ENCODE results near the gene CLPTM1L.
A peak's percentile ranks its signal among the peaks of the same experiment; 100 is the strongest.

CLPTM1L gene

DNA sequence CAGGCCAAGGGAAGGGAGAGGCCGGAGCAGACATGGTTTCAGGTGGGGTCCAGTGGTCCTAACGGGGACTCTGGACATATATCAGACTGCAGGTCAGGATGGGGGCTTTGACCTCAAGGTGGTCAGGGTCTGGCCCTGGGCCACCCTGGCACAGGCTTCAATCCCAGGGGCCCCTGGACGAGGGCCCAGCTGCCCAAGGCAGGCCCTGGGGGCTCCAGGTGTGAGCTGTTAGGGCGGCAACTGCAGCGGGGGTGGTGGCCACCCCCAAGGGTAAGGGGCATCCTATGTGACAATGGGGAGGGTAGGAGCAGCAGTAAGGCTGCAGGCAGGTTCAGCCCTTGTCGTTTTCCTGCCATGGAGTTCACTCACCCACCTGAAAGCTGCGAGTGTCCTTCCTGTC, 45.4 kb upstream of the CLPTM1L start:
- no peak overlapping the region for H3K27ac ChIP-seq
- TF ChIP-seq, protein P1, sequence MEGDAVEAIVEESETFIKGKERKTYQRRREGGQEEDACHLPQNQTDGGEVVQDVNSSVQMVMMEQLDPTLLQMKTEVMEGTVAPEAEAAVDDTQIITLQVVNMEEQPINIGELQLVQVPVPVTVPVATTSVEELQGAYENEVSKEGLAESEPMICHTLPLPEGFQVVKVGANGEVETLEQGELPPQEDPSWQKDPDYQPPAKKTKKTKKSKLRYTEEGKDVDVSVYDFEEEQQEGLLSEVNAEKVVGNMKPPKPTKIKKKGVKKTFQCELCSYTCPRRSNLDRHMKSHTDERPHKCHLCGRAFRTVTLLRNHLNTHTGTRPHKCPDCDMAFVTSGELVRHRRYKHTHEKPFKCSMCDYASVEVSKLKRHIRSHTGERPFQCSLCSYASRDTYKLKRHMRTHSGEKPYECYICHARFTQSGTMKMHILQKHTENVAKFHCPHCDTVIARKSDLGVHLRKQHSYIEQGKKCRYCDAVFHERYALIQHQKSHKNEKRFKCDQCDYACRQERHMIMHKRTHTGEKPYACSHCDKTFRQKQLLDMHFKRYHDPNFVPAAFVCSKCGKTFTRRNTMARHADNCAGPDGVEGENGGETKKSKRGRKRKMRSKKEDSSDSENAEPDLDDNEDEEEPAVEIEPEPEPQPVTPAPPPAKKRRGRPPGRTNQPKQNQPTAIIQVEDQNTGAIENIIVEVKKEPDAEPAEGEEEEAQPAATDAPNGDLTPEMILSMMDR (conservative IDR thresholded peaks at IDR 0.05), result no peak

DNA sequence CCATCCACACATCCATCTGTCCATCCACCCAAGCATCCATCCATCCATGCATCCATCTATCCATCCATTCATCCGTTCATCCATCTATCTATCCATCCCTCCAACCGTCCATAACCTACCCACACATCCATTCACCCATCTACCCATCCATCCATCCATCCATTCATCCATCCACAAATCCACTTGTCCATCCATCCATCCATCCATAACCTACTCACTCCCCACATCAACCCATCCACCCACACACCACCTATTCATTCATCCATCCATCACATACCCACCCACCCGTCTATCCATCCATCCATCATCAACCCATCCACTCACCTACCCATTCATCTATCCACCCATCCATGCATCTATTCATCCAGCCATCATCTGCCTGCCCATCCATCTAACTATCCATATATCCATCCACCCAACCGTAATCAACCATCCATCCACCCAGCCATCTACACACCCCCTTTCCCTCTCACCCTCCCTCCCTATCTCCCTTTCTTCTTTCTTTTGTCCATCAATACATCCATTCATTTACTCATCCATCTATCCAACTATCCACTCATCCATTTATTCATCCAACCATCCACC, 43.6 kb upstream of the CLPTM1L start:
- TF ChIP-seq, protein P1 (conservative IDR thresholded peaks at IDR 0.05), result no peak
- H3K27ac ChIP-seq, result no peak overlapping the region

DNA sequence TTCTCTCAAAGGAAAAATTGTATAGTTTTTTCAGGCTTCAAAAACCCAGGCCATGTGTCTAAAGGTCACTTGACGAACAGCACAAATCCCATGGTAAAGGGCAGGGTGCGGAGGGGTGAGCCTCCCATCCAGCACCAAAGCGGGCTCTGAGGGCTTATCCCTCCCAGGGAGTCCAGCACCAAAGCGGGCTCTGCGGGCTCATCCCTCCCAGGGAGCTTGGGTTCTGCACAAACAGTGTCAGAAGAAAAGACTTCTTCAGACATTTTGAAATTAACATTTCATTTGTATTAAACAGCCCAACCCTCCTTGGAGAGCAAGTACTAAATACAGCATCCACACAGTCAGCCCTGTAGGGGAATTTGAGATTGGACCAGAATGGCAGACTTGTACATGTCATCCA, 43.0 kb upstream of the CLPTM1L start:
- TF ChIP-seq, protein P1 (conservative IDR thresholded peaks at IDR 0.05), result no peak
- H3K27ac ChIP-seq, result no peak overlapping the region

DNA sequence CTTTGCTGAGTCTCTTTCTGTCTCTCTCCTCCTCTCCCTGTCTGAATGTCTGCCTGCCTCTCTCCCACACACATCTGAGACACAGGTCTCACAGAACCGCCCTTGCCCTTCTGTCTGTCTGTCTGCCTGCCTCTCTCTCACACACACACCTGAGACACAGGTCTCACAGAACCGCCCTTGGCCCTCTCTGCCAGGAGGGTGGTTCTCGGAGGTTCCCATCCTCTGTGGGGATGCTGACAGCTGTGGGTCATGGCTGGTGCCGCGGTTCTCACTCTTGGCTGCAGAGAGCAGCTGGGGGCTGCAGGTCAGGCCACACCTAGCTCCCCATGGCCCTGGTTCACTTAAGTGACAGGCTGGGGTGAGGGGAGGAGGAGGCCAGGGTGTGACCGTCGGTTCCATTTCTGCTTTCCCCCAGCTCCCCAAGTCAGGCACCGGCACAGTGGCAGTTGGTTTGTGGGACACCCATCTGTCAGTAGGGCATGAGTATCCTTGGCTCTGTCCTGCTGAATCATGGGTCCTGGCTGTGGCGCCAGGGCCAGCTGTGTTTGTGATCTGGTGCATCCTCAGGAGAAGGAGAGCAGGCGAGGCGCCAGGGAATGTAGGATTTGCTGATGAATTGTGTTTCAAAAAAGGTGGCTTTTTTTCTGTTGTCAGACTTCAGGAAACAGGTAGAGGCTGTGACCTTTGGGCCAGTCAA, 42.3 kb upstream of the CLPTM1L start:
- TF ChIP-seq, protein P1 (conservative IDR thresholded peaks at IDR 0.05), result no peak
- peak overlapping the region; percentile 71; the same call in 1 of the 2 replicates for H3K27ac ChIP-seq

DNA sequence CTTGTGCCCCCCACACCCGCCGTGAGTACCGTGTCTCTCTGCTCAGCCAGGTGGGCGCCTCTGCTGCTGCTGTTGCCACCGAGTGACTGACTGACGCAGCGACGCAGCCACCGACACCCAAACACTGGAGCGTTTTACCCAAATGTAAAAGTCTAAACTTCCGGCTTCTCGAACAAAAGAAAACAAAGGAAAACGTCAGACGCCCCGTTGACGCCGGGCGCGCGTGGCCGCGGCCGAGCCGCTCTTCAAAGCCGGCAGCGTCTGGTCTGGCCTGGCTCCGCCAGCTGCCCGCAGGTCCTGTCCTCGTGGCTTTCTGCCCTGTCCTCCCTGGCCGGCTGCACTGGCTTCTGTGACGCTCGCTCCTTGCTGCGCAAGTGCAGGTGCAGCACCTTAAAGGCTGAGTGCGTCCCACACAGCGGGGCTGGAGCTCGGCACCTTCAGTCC, 41.4 kb upstream of the CLPTM1L start:
- peak overlapping the region; percentile 71 for H3K27ac ChIP-seq
- TF ChIP-seq, protein P1 (conservative IDR thresholded peaks at IDR 0.05), result no peak

DNA sequence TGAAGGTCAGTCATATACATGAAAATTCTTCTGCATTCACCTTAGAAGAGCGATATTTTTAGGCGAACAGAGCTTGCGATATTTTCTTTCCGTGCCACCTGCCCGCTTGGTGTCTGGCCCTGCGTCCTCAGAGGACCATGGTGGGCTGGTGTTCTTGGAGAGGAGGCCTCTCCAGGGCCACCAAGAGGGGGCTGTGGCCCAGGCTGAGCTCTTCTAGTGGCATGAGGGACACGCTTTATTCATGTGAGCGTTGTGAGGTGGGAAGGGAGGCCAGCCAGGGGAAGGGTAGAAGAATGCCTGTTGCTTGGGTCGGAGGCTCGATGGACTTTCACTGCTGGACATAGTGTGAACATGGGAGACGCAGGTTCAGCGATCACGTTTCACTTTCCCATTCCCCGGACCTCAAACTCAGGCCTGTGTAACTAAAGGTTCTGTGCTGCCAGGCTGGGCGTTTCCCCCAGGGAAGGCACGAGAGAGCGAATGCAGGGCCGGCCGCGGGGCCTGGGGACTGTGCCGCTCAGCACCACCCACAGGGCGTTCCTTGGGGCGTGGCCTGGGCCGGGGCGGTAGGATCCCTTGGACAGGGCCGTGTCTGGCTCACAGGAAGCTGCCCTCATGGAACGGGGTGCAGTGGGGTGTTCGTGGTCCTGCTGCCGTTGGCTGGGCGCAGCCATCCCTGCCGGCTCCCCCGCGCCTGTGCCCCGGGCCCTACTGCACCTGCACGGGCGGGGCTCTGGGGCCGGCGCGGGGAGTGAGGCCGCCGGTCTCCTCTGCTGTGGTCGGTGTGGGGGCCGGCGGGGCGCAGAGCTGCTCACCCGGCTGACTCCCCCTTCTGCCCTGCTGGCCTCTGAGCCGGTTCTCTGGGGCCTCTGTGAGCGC, 40.7 kb upstream of the CLPTM1L start:
- H3K27ac ChIP-seq, result peak overlapping the region; percentile 71
- TF ChIP-seq, protein P1 (conservative IDR thresholded peaks at IDR 0.05), result no peak

DNA sequence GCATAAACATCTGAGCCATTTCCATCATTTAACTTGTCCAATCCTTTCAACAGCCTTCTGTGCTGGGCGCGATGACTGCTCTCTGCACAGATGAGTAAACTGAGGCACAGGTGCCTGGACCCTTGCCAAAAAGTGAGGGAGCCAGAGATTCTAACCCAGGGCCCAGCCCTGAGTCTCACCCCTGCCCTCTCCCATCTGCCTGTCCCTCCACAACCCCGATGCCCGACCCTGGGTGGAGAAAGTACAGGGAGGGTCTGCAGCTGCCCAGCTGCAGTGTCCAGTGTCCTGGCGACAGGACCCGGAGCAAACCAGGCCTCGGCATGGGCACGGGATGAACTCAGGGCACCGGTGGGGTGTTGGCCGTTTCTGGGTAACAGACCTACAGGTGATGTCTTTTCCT, 39.6 kb upstream of the CLPTM1L start:
- H3K27ac ChIP-seq, result no peak overlapping the region; the same call in 1 of the 2 replicates
- TF ChIP-seq, protein P1 (conservative IDR thresholded peaks at IDR 0.05), result no peak

Data from VCaP (cell line).